ENCODE data around the gene P2RX4.
"Not testable (repeated sequence)": the region's sequence is repeated elsewhere in the genome, so short reads cannot be mapped to it uniquely, and the experiment has no call there.

Gene P2RX4

DNA sequence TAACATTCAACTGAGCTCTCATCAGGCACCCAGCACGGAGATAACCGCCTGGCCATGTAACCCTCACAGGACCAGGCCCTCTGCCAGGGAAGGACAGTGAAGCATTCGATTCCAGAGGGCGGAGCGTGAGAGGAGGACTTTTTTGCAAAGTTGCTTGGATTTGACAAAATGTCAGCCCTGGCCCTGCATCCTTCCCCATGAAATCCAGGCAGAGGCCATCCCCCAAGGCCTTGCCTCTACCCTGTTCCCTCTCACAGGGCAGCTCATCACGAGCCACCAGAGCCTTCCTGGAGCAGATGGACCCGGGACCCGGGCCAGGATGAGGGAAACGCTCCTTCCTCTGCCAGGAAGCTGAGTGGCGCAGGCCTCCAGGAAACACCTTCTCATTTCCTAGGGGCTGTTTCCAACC lies 69.6 kb downstream of the P2RX4 start:
- no peak for DNase-seq

DNA sequence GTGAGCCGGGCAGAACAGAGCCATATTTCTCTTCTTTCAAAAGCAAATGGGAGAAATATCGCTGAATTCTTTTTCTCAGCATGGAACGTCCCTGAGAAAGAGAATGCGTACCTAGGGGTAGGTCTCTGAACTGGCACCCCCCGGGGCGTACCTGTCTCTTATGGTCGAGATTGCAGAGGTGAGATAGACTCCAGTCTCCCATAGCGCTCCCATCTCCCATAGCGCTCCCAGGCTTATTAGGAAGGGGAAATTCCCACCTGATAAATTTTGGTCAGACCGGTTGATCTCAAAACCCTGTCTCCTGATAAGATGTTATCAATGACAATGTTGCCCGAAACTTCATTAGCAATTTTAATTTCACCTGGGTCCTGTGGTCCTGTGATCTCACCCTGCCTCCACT lies 70.6 kb downstream of the P2RX4 start:
- not testable (repeated sequence) for DNase-seq

DNA sequence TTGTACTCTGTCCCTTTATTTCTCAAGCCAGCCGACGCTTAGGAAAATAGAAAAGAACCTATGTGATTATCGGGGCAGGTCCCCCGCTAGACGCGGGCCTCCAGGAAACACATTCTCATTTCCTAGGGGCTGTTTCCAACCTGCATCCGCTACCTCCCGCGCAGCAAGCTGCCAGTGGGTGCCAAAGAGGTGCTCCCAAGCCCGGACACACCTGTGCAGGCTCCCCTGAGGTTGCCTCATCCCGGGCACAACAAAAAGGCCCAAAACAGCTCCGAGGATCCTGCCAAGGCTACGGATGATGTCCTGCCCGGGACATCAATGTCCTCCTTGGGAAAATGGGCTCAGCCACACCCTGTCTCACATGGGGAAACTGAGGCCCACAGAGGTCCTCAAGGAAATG lies 71.2 kb downstream of the P2RX4 start:
- not testable (repeated sequence) for DNase-seq

DNA sequence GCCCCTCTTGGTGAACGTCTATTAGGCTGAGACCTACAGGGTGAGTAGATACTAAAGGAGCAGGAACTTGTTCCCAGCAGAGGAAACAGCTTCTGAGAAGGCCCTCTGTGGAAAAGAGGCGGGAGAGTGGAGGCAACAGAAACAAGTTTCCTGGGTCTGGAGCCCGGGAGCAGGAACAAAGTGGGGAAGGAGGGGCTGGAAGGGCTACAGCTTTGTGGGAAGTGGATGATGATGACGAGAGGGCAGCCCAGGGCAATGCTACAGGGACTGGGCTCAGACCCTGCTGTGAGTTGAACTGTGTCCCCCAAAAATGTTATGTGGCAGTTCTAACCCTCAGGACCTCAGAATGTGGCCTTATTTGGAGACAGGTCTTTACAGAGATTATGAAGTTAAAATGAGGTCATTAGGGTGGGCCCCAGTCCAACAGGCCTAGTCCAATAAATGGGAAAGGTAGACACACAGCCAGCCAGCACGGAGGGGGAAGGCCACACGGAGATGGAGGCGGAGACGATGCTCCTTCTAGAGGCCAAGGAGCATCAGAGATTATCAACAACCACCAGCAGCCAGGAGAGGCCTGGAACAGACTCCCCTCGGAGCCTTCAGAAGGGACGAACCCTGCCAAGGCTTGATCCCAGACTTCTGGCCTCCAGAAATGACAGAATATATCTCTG lies 72.3 kb downstream of the P2RX4 start:
- DNase-seq = no peak

DNA sequence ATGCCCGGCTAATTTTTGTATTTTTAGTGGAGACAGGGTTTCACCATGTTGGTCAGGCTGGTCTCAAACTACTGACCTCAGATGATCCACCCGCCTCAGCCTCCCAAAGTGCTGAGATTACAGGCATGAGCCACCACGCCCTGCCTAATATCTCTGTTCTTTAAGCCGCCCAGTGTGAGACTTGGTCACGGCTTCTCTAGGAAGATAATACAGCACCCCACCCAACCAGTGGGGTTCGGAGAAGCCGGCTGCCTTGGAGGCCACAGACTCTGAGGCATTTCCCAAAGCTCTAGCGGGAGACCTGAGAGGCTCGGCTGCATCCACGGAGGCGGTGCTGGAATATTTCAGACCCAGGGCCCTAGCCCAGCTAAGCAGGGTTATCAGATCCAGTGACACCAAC lies 73.0 kb downstream of the P2RX4 start:
- DNase-seq = not testable (repeated sequence)

DNA sequence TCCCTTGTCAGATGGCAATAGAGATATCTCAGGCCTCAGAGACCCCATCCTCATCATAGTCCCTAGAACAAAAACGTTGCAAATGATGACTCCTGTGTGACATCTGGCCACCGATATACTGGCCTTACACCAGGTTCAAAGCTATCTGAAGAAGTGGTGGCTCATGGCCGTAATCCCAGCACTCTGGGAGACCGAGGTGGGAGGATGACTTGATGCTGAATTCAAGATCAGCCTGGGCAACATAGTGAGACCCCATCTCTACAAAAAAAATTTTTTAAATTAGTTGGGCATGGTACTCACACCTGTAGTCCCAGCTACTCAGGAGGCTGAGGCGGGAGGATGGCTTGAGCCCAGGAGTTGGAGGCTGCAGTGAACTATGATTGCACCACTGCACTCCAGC lies 73.5 kb downstream of the P2RX4 start:
- no peak for DNase-seq

Measured in GDM1 (cell line).